DOHH2 (cell line): ENCODE data around the gene UNC13B.

ENCODE experiments used
- H3F3A ChIP-seq: fragments of 200-600 bp; sonication (generic), shearing (Covaris generic); 2 replicates; pipeline ENCODE4 v1.6.0; 2016; ENCODE audit warnings: antibody characterized with exemption, mild to moderate bottlenecking; ENCODE audit not compliant: control insufficient read depth, insufficient read depth
- H3K27ac ChIP-seq: fragments of 200-600 bp; sonication (generic); 2 replicates; pipeline ENCODE4 v1.5.1; 2014; ENCODE audit warnings: low read depth, mild to moderate bottlenecking, low read length, moderate library complexity
- H3K27me3 ChIP-seq: fragments of 200-600 bp; sonication (generic); 2 replicates; pipeline ENCODE4 v1.6.1; 2014; ENCODE audit warnings: mild to moderate bottlenecking, low read length, mixed read lengths; ENCODE audit not compliant: control insufficient read depth
- H3K36me3 ChIP-seq: fragments of 200-600 bp; sonication (generic); 2 replicates; pipeline ENCODE4 v1.6.1; 2014; ENCODE audit warnings: mild to moderate bottlenecking, low read length, moderate library complexity, mixed read lengths; ENCODE audit not compliant: control insufficient read depth
- H3K4me1 ChIP-seq: fragments of 200-600 bp; sonication (generic); 2 replicates; pipeline ENCODE4 v1.6.1; 2014; ENCODE audit warnings: mild to moderate bottlenecking, low read length, mixed read lengths; ENCODE audit not compliant: control insufficient read depth
- H3K4me2 ChIP-seq: fragments of 200-600 bp; sonication (generic); 2 replicates; pipeline ENCODE4 v1.6.0; 2014; ENCODE audit warnings: mild to moderate bottlenecking, low read length, moderate library complexity
- H3K4me3 ChIP-seq: fragments of 200-600 bp; sonication (generic); 2 replicates; pipeline ENCODE4 v1.5.1; 2014; ENCODE audit warnings: mild to moderate bottlenecking, low read length, mixed read lengths
- H3K79me2 ChIP-seq: fragments of 200-600 bp; sonication (generic); 2 replicates; pipeline ENCODE4 v1.6.1; 2014; ENCODE audit warnings: mild to moderate bottlenecking, low read length, mixed read lengths; ENCODE audit not compliant: control insufficient read depth
- H3K9me2 ChIP-seq: fragments of 200-600 bp; sonication (generic); replicated peaks from 2 replicates; pipeline ENCODE4 v1.6.1; 2014; ENCODE audit warnings: mild to moderate bottlenecking, low read length, mixed read lengths; ENCODE audit not compliant: control insufficient read depth
- H3K9me3 ChIP-seq: fragments of 200-600 bp; sonication (generic); 2 replicates; pipeline ENCODE4 v1.6.1; 2014; ENCODE audit warnings: antibody characterized with exemption, low read length, mixed read lengths; ENCODE audit not compliant: control insufficient read depth, insufficient read depth
- H4K20me1 ChIP-seq: fragments of 200-600 bp; sonication (generic); 2 replicates; pipeline ENCODE4 v1.6.0; 2014; ENCODE audit warnings: low read depth, mild to moderate bottlenecking, antibody characterized with exemption, low read length, moderate library complexity; ENCODE audit not compliant: control insufficient read depth, insufficient read depth
- CTCF ChIP-seq: fragments of 200-600 bp; sonication (generic); IDR thresholded peaks from one replicate; pipeline ENCODE4 v1.5.1; 2014; ENCODE audit warnings: antibody characterized with exemption, mild to moderate bottlenecking, low read depth, low read length; ENCODE audit not compliant: poor library complexity, severe bottlenecking
- EZH2phosphoT487 ChIP-seq: fragments of 200-600 bp; sonication (generic); IDR thresholded peaks from 2 replicates; pipeline ENCODE4 v1.6.1; 2017; ENCODE audit warnings: borderline replicate concordance, mild to moderate bottlenecking, antibody characterized with exemption, low read length, moderate library complexity, mixed read lengths

UNC13B gene

GRCh38 chr9:35262064-35262463 lies 100.3 kb downstream of the UNC13B start:
- H3K79me2 ChIP-seq = no peaks in the 10 kb centered on the region
- no peaks in the 10 kb centered on the region for H4K20me1 ChIP-seq
- no peaks in the 10 kb centered on the region for H3F3A ChIP-seq
- H3K4me1 ChIP-seq = no peaks in the 10 kb centered on the region
- no peak overlapping the region for H3K4me3 ChIP-seq
- no peak overlapping the region for H3K4me2 ChIP-seq
- H3K9me3 ChIP-seq = no peaks in the 10 kb centered on the region
- no peak overlapping the region for H3K27ac ChIP-seq
- H3K36me3 ChIP-seq = no peaks in the 10 kb centered on the region
- 0 out of 2 replicates have a peak, but pooled peaks cover 4% of the 10 kb centered on the region for H3K27me3 ChIP-seq
- no peaks in the 10 kb centered on the region for H3K9me2 ChIP-seq
- no peak for TF ChIP-seq EZH2phosphoT487
- no peak for TF ChIP-seq CTCF

- Histone ChIP-seq H3K9me3 (no peaks in the 10 kb centered on the region), H3K4me3 (no peak overlapping the region)
Observed at GRCh38 chr9:35267710-35268109, 105.9 kb downstream of the UNC13B start.

DNA sequence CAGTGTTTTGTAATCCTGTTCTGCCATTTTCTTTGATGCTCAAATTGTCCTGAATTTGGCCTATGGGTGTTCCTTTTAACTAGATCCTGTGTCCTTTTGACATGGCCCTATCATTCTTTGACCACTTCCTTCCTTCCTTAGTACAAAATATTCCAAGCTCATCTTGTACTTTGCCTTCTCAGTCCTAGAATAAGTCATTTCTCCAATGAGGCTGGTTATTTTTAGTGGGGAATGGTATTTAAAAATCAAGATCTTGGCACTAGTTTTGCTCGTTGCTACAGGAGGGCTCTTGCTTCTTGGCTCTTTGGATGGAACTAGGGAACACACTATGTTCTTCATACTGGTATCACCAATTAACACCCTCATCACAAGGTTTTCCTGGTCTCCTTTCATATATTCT lies 108.1 kb downstream of the UNC13B start:
- no peaks in the 10 kb centered on the region for H3K4me1 ChIP-seq
- H3K4me3 ChIP-seq = no peak overlapping the region

More at GRCh38 chr9:35267710-35268109, 105.9 kb downstream of the UNC13B start:
- TF ChIP-seq CTCF (no peak), EZH2phosphoT487 (no peak)
- Histone ChIP-seq H4K20me1 (no peaks in the 10 kb centered on the region), H3F3A (no peaks in the 10 kb centered on the region), H3K4me1 (no peaks in the 10 kb centered on the region), H3K27me3 (peaks cover 4% of the 10 kb centered on the region; the same call in 1 of the 2 replicates), H3K36me3 (no peaks in the 10 kb centered on the region), H3K4me2 (no peak overlapping the region), H3K9me2 (no peaks in the 10 kb centered on the region), H3K27ac (no peak overlapping the region), H3K79me2 (no peaks in the 10 kb centered on the region)

More for the DNA sequence above, 108.1 kb downstream of the UNC13B start:
- TF ChIP-seq EZH2phosphoT487 = no peak
- TF ChIP-seq CTCF = no peak
- no peaks in the 10 kb centered on the region for H3K36me3 ChIP-seq
- no peak overlapping the region for H3K4me2 ChIP-seq
- H3F3A ChIP-seq = no peaks in the 10 kb centered on the region
- H4K20me1 ChIP-seq = no peaks in the 10 kb centered on the region
- no peaks in the 10 kb centered on the region for H3K9me2 ChIP-seq
- no peaks in the 10 kb centered on the region for H3K79me2 ChIP-seq
- H3K9me3 ChIP-seq = no peaks in the 10 kb centered on the region
- H3K27ac ChIP-seq = no peak overlapping the region
- peaks cover 8% of the 10 kb centered on the region for H3K27me3 ChIP-seq
